GM19468 (cell line): ENCODE results near the gene GABRB1.

Source experiments
- ATAC-seq: cut with Tn5 transposase; IDR thresholded peaks from one replicate; pipeline ENCODE4 v1.9.1; 2021; ENCODE audit warnings: mild to moderate bottlenecking, moderate library complexity, moderate number of reproducible peaks; ENCODE audit not compliant: unreplicated experiment; ENCODE audit errors: extremely low read depth

Gene GABRB1

GRCh38 chr4:47043821-47044220, 12.5 kb downstream of the GABRB1 start:
- no peak for ATAC-seq

- no peak for ATAC-seq
These were observed 13.9 kb downstream of the GABRB1 start for GRCh38 chr4:47045261-47045660.

GRCh38 chr4:47049347-47049746, 18.0 kb downstream of the GABRB1 start:
- ATAC-seq: no peak

GRCh38 chr4:47050761-47051725, 19.7 kb downstream of the GABRB1 start:
- ATAC-seq: no peak

- ATAC-seq: no peak
These were observed 22.1 kb downstream of the GABRB1 start for GRCh38 chr4:47053485-47053884.

GRCh38 chr4:47054130-47054529, 22.8 kb downstream of the GABRB1 start:
- ATAC-seq: no peak

- no peak for ATAC-seq
These were observed 26.6 kb downstream of the GABRB1 start for GRCh38 chr4:47057991-47058390.

GRCh38 chr4:47060561-47060960, 29.2 kb downstream of the GABRB1 start:
- ATAC-seq: no peak

- no peak for ATAC-seq
These were observed 30.1 kb downstream of the GABRB1 start for GRCh38 chr4:47061435-47061834.

GRCh38 chr4:47065051-47065481, 33.7 kb downstream of the GABRB1 start:
- ATAC-seq: no peak

GRCh38 chr4:47068986-47069385, 37.6 kb downstream of the GABRB1 start:
- no peak for ATAC-seq

GRCh38 chr4:47071901-47072341, 40.6 kb downstream of the GABRB1 start:
- ATAC-seq: no peak

GRCh38 chr4:47073647-47074046, 42.3 kb downstream of the GABRB1 start:
- ATAC-seq: no peak

GRCh38 chr4:47074816-47075215, 43.4 kb downstream of the GABRB1 start:
- no peak for ATAC-seq

- no peak for ATAC-seq
These were observed 43.9 kb downstream of the GABRB1 start for GRCh38 chr4:47075262-47075661.

GRCh38 chr4:47075919-47076318, 44.6 kb downstream of the GABRB1 start:
- no peak for ATAC-seq

GRCh38 chr4:47084111-47084510, 52.7 kb downstream of the GABRB1 start:
- ATAC-seq: no peak

- ATAC-seq: no peak
These were observed 53.4 kb downstream of the GABRB1 start for GRCh38 chr4:47084795-47085194.

GRCh38 chr4:47088298-47088697, 56.9 kb downstream of the GABRB1 start:
- ATAC-seq: no peak

GRCh38 chr4:47095884-47096283, 64.5 kb downstream of the GABRB1 start:
- no peak for ATAC-seq

- ATAC-seq: no peak
These were observed 70.1 kb downstream of the GABRB1 start for GRCh38 chr4:47101453-47101852.

GRCh38 chr4:47104986-47105385, 73.6 kb downstream of the GABRB1 start:
- no peak for ATAC-seq
